AG04449 (cell line): ENCODE results near the gene IPO8.
"Not testable (repeated sequence)": the region's sequence is repeated elsewhere in the genome, so short reads cannot be mapped to it uniquely, and the experiment has no call there.

Source experiments
- CTCF ChIA-PET: fragments of 350-600 bp; formaldehyde crosslinking; extraction: SDS; loops from one replicate; lab custom pipeline; 2021; ENCODE audit warnings: antibody characterized with exemption; lab: Yijun Ruan, JAX
- POLR2A ChIA-PET: fragments of 400-600, 350-600 bp; formaldehyde crosslinking; extraction: SDS; loops from one replicate; lab custom pipeline; 2020; ENCODE audit warnings: antibody characterized with exemption, inconsistent platforms; lab: Yijun Ruan, JAX
- DNase-seq: peaks from one replicate; pipeline ENCODE4 v3.0.0-alpha.2; 2010; ENCODE audit warnings: low read depth, low spot score
- H3K4me3 ChIP-seq: 2 replicates; pipeline ENCODE4 v1.5.1; 2011; ENCODE audit warnings: low read depth, mild to moderate bottlenecking, control low read depth, low read length
- TF ChIP-seq, protein P1 (sequence below): IDR thresholded peaks from one replicate; pipeline ENCODE4 v1.5.1; 2011; ENCODE audit warnings: mild to moderate bottlenecking, moderate library complexity, low read length, control low read depth, inconsistent platforms; ENCODE audit not compliant: insufficient read depth; ENCODE audit errors: missing control alignments

Gene IPO8

GRCh38 chr12:30624009-30624408 is 71.7 kb downstream of the IPO8 start:
- ChIA-PET CTCF (no interaction called here), POLR2A (no interaction called here)
- H3K4me3 ChIP-seq: no peak overlapping the region
- DNase-seq: no peak
- TF ChIP-seq, protein P1, sequence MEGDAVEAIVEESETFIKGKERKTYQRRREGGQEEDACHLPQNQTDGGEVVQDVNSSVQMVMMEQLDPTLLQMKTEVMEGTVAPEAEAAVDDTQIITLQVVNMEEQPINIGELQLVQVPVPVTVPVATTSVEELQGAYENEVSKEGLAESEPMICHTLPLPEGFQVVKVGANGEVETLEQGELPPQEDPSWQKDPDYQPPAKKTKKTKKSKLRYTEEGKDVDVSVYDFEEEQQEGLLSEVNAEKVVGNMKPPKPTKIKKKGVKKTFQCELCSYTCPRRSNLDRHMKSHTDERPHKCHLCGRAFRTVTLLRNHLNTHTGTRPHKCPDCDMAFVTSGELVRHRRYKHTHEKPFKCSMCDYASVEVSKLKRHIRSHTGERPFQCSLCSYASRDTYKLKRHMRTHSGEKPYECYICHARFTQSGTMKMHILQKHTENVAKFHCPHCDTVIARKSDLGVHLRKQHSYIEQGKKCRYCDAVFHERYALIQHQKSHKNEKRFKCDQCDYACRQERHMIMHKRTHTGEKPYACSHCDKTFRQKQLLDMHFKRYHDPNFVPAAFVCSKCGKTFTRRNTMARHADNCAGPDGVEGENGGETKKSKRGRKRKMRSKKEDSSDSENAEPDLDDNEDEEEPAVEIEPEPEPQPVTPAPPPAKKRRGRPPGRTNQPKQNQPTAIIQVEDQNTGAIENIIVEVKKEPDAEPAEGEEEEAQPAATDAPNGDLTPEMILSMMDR: no peak

DNA sequence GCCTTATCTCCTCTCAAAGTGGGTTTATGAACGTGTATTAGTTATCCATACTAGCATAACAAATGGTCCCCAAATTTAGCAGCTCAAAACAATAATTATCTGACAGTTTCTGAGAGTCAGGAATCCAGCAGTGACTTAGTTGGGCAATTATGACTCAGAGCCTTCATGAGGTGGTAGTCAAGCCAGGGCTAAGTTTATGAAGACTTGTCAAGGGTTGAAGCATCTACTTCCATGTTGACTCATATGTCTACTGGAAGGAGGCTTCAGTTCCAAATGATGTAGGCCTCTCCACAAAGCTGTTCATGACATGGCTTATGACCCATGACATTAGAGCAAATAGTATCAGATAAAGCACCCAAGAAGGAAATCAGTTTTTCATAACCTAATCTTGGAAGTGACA is 73.2 kb downstream of the IPO8 start:
- no peak overlapping the region for H3K4me3 ChIP-seq
- TF ChIP-seq, protein P1: no peak
- ChIA-PET CTCF (no interaction called here), POLR2A (no interaction called here)
- DNase-seq: peak; percentile 10

DNA sequence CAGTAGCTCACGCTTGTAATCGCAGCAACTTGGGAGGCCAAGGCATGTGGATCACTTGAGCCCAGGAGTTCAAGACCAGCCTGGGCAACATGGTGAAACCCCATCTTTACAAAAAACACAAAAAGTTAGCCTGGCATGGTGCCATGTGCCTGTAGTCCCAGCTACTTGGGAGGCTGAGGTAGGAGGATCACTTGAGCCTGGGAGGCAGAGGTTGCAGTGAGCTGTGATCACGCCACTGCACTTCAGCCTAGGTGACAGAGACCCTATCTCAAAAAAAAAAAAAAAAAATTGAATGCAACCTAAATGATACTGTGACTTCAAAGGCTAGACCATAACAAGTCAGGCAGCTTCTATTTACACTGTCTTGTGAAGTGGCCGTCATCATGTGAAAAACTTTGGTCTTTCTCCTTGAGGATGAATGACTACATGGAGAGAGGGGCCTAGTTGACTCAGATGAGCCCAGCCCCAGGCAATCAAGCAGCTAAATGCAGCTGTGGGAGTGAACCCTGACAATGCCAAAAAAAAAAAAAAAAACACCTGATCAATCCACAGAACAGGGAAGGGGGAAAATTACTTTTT is 73.9 kb downstream of the IPO8 start:
- POLR2A ChIA-PET, DNase-seq, H3K4me3 ChIP-seq, CTCF ChIA-PET: not testable (repeated sequence)

DNA sequence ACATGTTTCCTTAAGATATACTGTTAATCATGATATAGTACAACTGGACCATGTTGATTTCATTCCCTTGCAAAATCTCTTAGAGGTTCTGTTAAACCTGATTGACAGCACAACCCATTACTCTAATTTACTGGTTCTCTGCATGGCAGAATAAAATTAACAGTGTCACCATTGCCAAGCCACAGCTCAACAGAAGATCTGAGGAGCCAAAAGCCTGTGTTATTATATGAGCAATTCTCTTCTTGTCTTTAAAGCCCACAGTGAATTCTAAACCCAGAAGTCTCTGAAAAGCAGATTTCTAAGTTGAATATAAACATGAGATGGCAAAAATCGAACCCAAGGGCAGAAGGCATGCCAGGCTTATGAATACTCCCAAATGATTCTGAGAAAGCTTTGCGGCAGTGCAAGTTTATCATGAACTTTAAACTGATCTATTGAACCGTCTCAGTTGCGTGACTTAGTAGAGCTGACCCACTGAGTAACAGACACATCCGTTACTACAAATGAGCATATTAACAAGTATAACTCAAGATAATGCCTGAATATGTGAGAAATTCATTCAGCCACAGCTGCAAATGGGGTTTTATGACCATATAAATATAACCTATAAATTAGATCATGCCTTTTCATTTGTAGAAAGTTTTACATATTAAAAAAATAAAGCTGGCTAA is 78.2 kb downstream of the IPO8 start:
- ChIA-PET POLR2A (no interaction called here), CTCF (no interaction called here)
- no peak for DNase-seq
- no peak overlapping the region for H3K4me3 ChIP-seq
- TF ChIP-seq, protein P1: no peak

GRCh38 chr12:30614031-30614430 is 81.6 kb downstream of the IPO8 start:
- H3K4me3 ChIP-seq: no peak overlapping the region
- TF ChIP-seq, protein P1: no peak
- DNase-seq: no peak
- ChIA-PET CTCF (no interaction called here), POLR2A (no interaction called here)

DNA sequence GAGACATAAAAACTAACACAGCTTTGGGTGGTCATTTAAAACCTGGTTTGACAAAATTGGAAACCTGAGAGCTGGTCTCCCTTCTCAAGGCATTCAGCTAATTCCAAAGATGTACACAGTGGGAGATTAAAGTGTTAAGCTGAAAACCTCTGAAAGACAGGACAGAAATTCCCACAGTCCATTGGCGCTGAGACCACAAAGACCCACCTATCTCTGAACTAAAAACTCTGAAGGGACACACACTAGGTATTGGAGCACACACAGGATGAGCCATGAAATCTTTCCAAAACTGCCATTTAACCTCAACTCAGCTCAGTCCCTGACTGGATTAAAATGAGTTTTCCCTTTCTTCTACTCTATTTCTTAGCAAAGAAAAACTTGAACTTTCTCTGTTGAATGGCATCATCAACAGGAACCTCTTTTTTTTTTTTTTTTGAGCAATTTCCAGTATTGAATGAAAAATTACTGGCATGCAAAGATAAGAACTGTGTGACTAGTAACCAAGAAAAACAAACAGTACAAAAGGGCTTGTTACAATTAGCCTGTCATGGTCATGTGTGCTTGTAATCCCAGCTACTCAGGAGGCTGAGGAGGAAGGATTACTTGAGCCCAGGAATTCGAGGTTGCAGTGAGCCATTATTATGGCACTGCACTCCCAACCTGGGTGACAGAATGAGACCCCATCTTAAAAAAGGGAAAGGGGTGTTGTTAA is 82.4 kb downstream of the IPO8 start:
- TF ChIP-seq, protein P1: no peak
- POLR2A ChIA-PET: no interaction called here
- DNase-seq: no peak
- CTCF ChIA-PET: no interaction called here
- no peak overlapping the region for H3K4me3 ChIP-seq
